ENCODE measurements around the gene MAP2K1. TPM values are rescaled to one million over a fixed set of nuclear protein-coding genes. Genes with fewer than 3 reads are reported as not detected.

Gene MAP2K1
- total and polyA plus RNA-seq, 9 of the 15 experiments (the other 6 are each of a cell fraction or from before 2014, with no cell fraction given) = 7.5 to 58.3 (median 30.0) TPM

GRCh38 chr15:66362776-66363175 lies 23.9 kb upstream of the MAP2K1 start:
- H3K9me1 ChIP-seq (ENCODE audit: control insufficient read depth, insufficient read depth, low read length) = no peaks in the 10 kb centered on the region
- H3K4me2 ChIP-seq (ENCODE audit: insufficient read depth, low read length) = no peak overlapping the region
- H3K36me3 ChIP-seq (ENCODE audit: control insufficient read depth, insufficient read depth, low read length) = no peaks in the 10 kb centered on the region
- ChIA-PET CTCF (ENCODE audit: low intra/inter-chr PET ratio) (no interaction called here), POLR2A (no interaction called here)
- H3K27ac ChIP-seq (ENCODE audit: extremely low read depth, low read depth, low read length) = no peak overlapping the region
- no TSS peak for BruUV-seq (replicated peaks)
- peaks cover 0 to 3% of the 10 kb centered on the region in 2 experiments; a peak in 1 of 5 replicates for H3K4me1 ChIP-seq (replicated peaks in 1 of 2; ENCODE audit: control insufficient read depth in 2 of 2, insufficient read depth in 2 of 2, low read length in 2 of 2)
- no peak overlapping the region for H3K9ac ChIP-seq (ENCODE audit: insufficient read depth in 1 of 2, low read depth in 2 of 2, low read length in 2 of 2)
- H3K27me3 ChIP-seq (ENCODE audit: control insufficient read depth in 2 of 2, insufficient read depth in 2 of 2, low read length in 2 of 2) = no peaks in the 10 kb centered on the region
- H2AFZ ChIP-seq (ENCODE audit: low read depth, low read length) = no peak overlapping the region
- in situ Hi-C loops (cut with MboI) (no loop called here), intact Hi-C loops (cut with micrococcal nuclease) (no loop called here)
- DNase-seq (ENCODE audit: extremely low read depth in 1 of 4, low spot score in 3 of 4) (no peak), FAIRE-seq (no peak), ATAC-seq (no peak)
- TF ChIP-seq RBM34 (IDR thresholded peaks at IDR 0.05; ENCODE audit: borderline replicate concordance, insufficient read depth, low read length) (no peak), STAG1 (CRISPR knock-in tag; IDR thresholded peaks at IDR 0.05; ENCODE audit: borderline replicate concordance) (no peak), SMAD3 (CRISPR knock-in tag; conservative IDR thresholded peaks at IDR 0.05) (no peak), BCOR (IDR thresholded peaks at IDR 0.05) (no peak), SIX5 (IDR thresholded peaks at IDR 0.05; ENCODE audit: borderline replicate concordance in 1 of 2, insufficient read depth in 1 of 2, low read depth in 1 of 2, low read length in 2 of 2) (no peak)
- WGBS (ENCODE audit: insufficient coverage, low coverage, missing lambda C conversion rate) = 100% methylated on average over 1 of the region's 1 CpG
- H3K79me2 ChIP-seq (ENCODE audit: control insufficient read depth, insufficient read depth, low read length) = no peaks in the 10 kb centered on the region
- H3K4me3 ChIP-seq = no peak overlapping the region
- no peaks in the 10 kb centered on the region for H3K9me3 ChIP-seq (replicated peaks; ENCODE audit: control insufficient read depth, insufficient read depth, low read depth, low read length)
- H4K20me1 ChIP-seq (replicated peaks; ENCODE audit: control insufficient read depth, insufficient read depth, low read length) = no peaks in the 10 kb centered on the region

GRCh38 chr15:66364944-66365528 lies 21.7 kb upstream of the MAP2K1 start:
- DNase-seq (ENCODE audit: extremely low read depth in 1 of 4, low spot score in 3 of 4) (peak in 2 of 4 experiments; percentile 8 to 15), FAIRE-seq (no peak), ATAC-seq (no peak; the same call in 2 of the 3 replicates)
- no peaks in the 10 kb centered on the region for H3K79me2 ChIP-seq (ENCODE audit: control insufficient read depth, insufficient read depth, low read length)
- CTCF ChIA-PET (ENCODE audit: low intra/inter-chr PET ratio) = no interaction called here
- no peak overlapping the region for H3K4me3 ChIP-seq
- WGBS (ENCODE audit: insufficient coverage, low coverage, missing lambda C conversion rate) = 34% methylated on average over 3 of the region's 3 CpGs
- no peak overlapping the region for H3K4me2 ChIP-seq (ENCODE audit: insufficient read depth, low read length)
- in situ Hi-C loops (cut with MboI) (no loop called here), intact Hi-C loops (cut with micrococcal nuclease) (no loop called here)
- no peak overlapping the region for H3K9ac ChIP-seq (ENCODE audit: insufficient read depth in 1 of 2, low read depth in 2 of 2, low read length in 2 of 2)
- POLR2A ChIA-PET = no interaction called here
- no peaks in the 10 kb centered on the region for H3K36me3 ChIP-seq (ENCODE audit: control insufficient read depth, insufficient read depth, low read length)
- no peak overlapping the region for H3K27ac ChIP-seq (ENCODE audit: extremely low read depth, low read depth, low read length)
- H3K9me1 ChIP-seq (ENCODE audit: control insufficient read depth, insufficient read depth, low read length) = no peaks in the 10 kb centered on the region
- no peaks in the 10 kb centered on the region for H3K9me3 ChIP-seq (replicated peaks; ENCODE audit: control insufficient read depth, insufficient read depth, low read depth, low read length)
- no peaks in the 10 kb centered on the region for H3K27me3 ChIP-seq (ENCODE audit: control insufficient read depth in 2 of 2, insufficient read depth in 2 of 2, low read length in 2 of 2)
- H2AFZ ChIP-seq (ENCODE audit: low read depth, low read length) = peak overlapping the region; percentile 44; the same call in 1 of the 2 replicates
- no peaks in the 10 kb centered on the region for H4K20me1 ChIP-seq (replicated peaks; ENCODE audit: control insufficient read depth, insufficient read depth, low read length)
- BruUV-seq (replicated peaks) = no TSS peak
- peaks cover 0 to 8% of the 10 kb centered on the region in 2 experiments; a peak in 3 of 5 replicates for H3K4me1 ChIP-seq (replicated peaks in 1 of 2; ENCODE audit: control insufficient read depth in 2 of 2, insufficient read depth in 2 of 2, low read length in 2 of 2)
- TF ChIP-seq TRIM25 (IDR thresholded peaks at IDR 0.05; ENCODE audit: borderline replicate concordance) (no peak), NR2C1 (IDR thresholded peaks at IDR 0.05) (no peak), NR2C1 (tag; IDR thresholded peaks at IDR 0.05) (peak; percentile 65), XRCC3 (IDR thresholded peaks at IDR 0.05) (no peak), HMBOX1 (IDR thresholded peaks at IDR 0.05) (0 out of 2 replicates have a peak, but pooled peaks have one; percentile 12), BRD9 (IDR thresholded peaks at IDR 0.05; ENCODE audit: low read depth, partially characterized antibody) (no peak), RBM15 (IDR thresholded peaks at IDR 0.05; ENCODE audit: insufficient read depth, low read length) (no peak)
